Measurements from ENCODE around the gene SUCLG2. TPM values are rescaled to one million over a fixed set of nuclear protein-coding genes. Genes with fewer than 3 reads are reported as not detected.

Gene SUCLG2
- total RNA-seq, 1 experiment from 2014 or later: 59.4 TPM

GRCh38 chr3:67334588-67334987 is 319.8 kb downstream of the SUCLG2 start:
- Histone ChIP-seq H3K4me2 (no peak overlapping the region), H4K20me1 (ENCODE audit: insufficient read depth) (no peaks in the 10 kb centered on the region), H3K4me1 (replicated peaks; ENCODE audit: insufficient read depth) (no peaks in the 10 kb centered on the region), H3K9me3 (ENCODE audit: insufficient read depth, low read depth) (no peaks in the 10 kb centered on the region), H2AFZ (no peak overlapping the region), H3K27me3 (ENCODE audit: insufficient read depth, low read depth) (no peaks in the 10 kb centered on the region), H3K27ac (no peak overlapping the region), H3K79me2 (ENCODE audit: low read depth) (no peaks in the 10 kb centered on the region), H3F3A (ENCODE audit: insufficient read depth, low read depth) (no peaks in the 10 kb centered on the region), H3K36me3 (ENCODE audit: low read depth) (no peaks in the 10 kb centered on the region), H3K4me3 (no peak overlapping the region), H3K9me2 (ENCODE audit: insufficient read depth) (no peaks in the 10 kb centered on the region)
- DNase-seq: no peak
- POLR2A ChIA-PET (ENCODE audit: unreplicated experiment): no interaction called here
- intact Hi-C loops (cut with micrococcal nuclease; ENCODE audit: unreplicated experiment): no loop called here
- no peak for TF ChIP-seq CTCF (conservative IDR thresholded peaks at IDR 0.05)
- TF ChIP-seq EZH2 (IDR thresholded peaks at IDR 0.05; ENCODE audit: low read depth): no peak
- CTCF ChIA-PET: no interaction called here
- BruUV-seq (replicated peaks): no TSS peak

DNA sequence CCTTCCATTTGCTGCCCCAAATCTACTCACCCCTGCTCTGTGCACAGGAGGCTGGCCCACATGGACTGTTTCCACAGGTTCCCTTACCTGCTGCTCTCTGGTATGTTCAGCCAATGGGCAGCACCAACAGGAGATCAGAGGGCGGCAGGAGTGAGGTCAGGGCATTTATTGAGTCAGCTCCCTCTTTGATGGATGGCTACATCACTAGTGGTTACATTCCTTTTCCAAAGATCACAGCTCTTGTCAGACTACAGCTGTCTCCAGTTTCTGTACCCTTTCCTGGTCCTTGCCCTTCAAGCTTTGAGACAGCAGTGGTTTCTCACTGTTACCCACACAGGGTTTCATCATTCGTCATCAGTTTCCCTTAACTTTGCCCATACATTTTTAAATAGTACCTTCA is 325.1 kb downstream of the SUCLG2 start:
- H3K36me3 ChIP-seq (ENCODE audit: low read depth): no peaks in the 10 kb centered on the region
- ChIA-PET CTCF (interaction anchor here (0.6 kb wide), 1 partner anchor 26 kb away, joined by 4 read pairs; no protein-coding TSS in a partner anchor), POLR2A (ENCODE audit: unreplicated experiment) (no interaction called here)
- no peaks in the 10 kb centered on the region for H4K20me1 ChIP-seq (ENCODE audit: insufficient read depth)
- H3K4me3 ChIP-seq: no peak overlapping the region
- H3K9me3 ChIP-seq (ENCODE audit: insufficient read depth, low read depth): no peaks in the 10 kb centered on the region
- BruUV-seq (replicated peaks): no TSS peak
- no peak overlapping the region for H3K4me2 ChIP-seq
- H3K27ac ChIP-seq: no peak overlapping the region
- intact Hi-C loops (cut with micrococcal nuclease; ENCODE audit: unreplicated experiment): no loop called here
- H2AFZ ChIP-seq: no peak overlapping the region
- no peaks in the 10 kb centered on the region for H3K4me1 ChIP-seq (replicated peaks; ENCODE audit: insufficient read depth)
- TF ChIP-seq EZH2 (IDR thresholded peaks at IDR 0.05; ENCODE audit: low read depth) (no peak), CTCF (conservative IDR thresholded peaks at IDR 0.05) (no peak)
- no peaks in the 10 kb centered on the region for H3K27me3 ChIP-seq (ENCODE audit: insufficient read depth, low read depth)
- DNase-seq: no peak
- no peaks in the 10 kb centered on the region for H3F3A ChIP-seq (ENCODE audit: insufficient read depth, low read depth)
- H3K79me2 ChIP-seq (ENCODE audit: low read depth): no peaks in the 10 kb centered on the region
- H3K9me2 ChIP-seq (ENCODE audit: insufficient read depth): no peaks in the 10 kb centered on the region

GRCh38 chr3:67327582-67327981 is 326.8 kb downstream of the SUCLG2 start:
- Histone ChIP-seq H3K79me2 (ENCODE audit: low read depth) (no peaks in the 10 kb centered on the region), H3K36me3 (ENCODE audit: low read depth) (no peaks in the 10 kb centered on the region), H3K9me3 (ENCODE audit: insufficient read depth, low read depth) (no peaks in the 10 kb centered on the region), H3K4me3 (no peak overlapping the region), H3K9me2 (ENCODE audit: insufficient read depth) (no peaks in the 10 kb centered on the region), H3K27me3 (ENCODE audit: insufficient read depth, low read depth) (no peaks in the 10 kb centered on the region), H3K4me1 (replicated peaks; ENCODE audit: insufficient read depth) (no peaks in the 10 kb centered on the region), H3F3A (ENCODE audit: insufficient read depth, low read depth) (no peaks in the 10 kb centered on the region), H3K27ac (no peak overlapping the region), H2AFZ (no peak overlapping the region), H3K4me2 (no peak overlapping the region), H4K20me1 (ENCODE audit: insufficient read depth) (no peaks in the 10 kb centered on the region)
- TF ChIP-seq EZH2 (IDR thresholded peaks at IDR 0.05; ENCODE audit: low read depth): no peak
- TF ChIP-seq CTCF (conservative IDR thresholded peaks at IDR 0.05): no peak
- ChIA-PET CTCF (no interaction called here), POLR2A (ENCODE audit: unreplicated experiment) (no interaction called here)
- BruUV-seq (replicated peaks): no TSS peak
- intact Hi-C loops (cut with micrococcal nuclease; ENCODE audit: unreplicated experiment): no loop called here
- no peak for DNase-seq
